ENCODE measurements around the gene USP37. TPM values are rescaled to one million over a fixed set of nuclear protein-coding genes. Genes with fewer than 3 reads are reported as not detected.

USP37 gene
- total and polyA plus RNA-seq, 11 donors: 1.8 to 10.3 (median 5.8) TPM

DNA sequence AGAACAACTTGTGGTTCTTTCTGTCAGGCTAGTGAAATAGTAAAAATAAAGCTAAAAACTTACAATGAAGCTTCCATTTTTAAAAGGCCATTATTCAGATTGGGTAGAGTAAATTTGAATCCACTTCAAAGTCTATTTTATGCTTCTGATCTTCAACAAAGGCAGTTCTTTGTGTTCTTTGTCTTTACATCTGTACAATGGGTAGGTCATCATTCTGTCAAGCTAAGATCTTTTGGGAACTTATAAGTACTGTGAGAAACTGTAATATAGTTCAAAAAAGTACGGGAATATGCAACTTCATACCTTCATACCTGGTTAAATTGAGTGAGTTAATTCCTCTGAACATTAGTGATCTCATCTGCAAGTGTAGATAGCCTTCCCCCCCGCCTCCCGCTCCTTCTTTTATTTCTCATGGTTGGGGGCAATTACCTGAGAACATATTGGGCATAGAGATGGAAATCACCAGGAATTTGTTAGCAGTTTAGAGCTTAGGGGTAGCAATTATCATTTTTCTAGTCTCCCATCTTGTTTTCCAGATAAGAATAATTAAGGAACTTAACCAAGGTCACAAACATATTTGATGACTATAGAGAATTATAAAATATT is 10.2 kb upstream of the USP37 start:
- intact Hi-C loops (cut with DNase I): loop anchor here in 2 of 10 donors (10.0 kb wide), 2 partner anchors 76 to 294 kb away; partner anchors contain the start of genes BCS1L (in 1 of the 2) and ZNF142 (in 1 of the 2)
- H3K4me3 ChIP-seq: no peak overlapping the region

GRCh38 chr2:218577482-218578220 is 9.5 kb upstream of the USP37 start:
- peaks cover 0 to 34% (median 18%) of the 10 kb centered on the region in 12 donors for H3K4me1 ChIP-seq
- intact Hi-C loops (cut with DNase I): loop anchor here in 2 of 10 donors (10.0 kb wide), 2 partner anchors 77 to 293 kb away; partner anchors contain the start of genes BCS1L (in 1 of the 2) and ZNF142 (in 1 of the 2)
- DNase-seq: peak in 2 of 5 donors; percentile 13 to 34
- no peaks in the 10 kb centered on the region for H3K27me3 ChIP-seq
- peak overlapping the region; percentile 22 to 90 (median 72) for H3K27ac ChIP-seq
- WGBS, 4 donors: 50 to 76% (median 67%) methylated on average over 3 of the region's 3 CpGs
- TF ChIP-seq POLR2A (IDR thresholded peaks at IDR 0.05): no peak
- TF ChIP-seq, protein P1, sequence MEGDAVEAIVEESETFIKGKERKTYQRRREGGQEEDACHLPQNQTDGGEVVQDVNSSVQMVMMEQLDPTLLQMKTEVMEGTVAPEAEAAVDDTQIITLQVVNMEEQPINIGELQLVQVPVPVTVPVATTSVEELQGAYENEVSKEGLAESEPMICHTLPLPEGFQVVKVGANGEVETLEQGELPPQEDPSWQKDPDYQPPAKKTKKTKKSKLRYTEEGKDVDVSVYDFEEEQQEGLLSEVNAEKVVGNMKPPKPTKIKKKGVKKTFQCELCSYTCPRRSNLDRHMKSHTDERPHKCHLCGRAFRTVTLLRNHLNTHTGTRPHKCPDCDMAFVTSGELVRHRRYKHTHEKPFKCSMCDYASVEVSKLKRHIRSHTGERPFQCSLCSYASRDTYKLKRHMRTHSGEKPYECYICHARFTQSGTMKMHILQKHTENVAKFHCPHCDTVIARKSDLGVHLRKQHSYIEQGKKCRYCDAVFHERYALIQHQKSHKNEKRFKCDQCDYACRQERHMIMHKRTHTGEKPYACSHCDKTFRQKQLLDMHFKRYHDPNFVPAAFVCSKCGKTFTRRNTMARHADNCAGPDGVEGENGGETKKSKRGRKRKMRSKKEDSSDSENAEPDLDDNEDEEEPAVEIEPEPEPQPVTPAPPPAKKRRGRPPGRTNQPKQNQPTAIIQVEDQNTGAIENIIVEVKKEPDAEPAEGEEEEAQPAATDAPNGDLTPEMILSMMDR (IDR thresholded peaks at IDR 0.05): no peak
- ATAC-seq: peak; percentile 70 to 88 (median 80)
- no peak overlapping the region for H3K4me3 ChIP-seq
- no peaks in the 10 kb centered on the region for H3K9me3 ChIP-seq
- H3K36me3 ChIP-seq: peaks cover 0 to 67% (median 51%) of the 10 kb centered on the region in 9 donors

More for the DNA sequence above, 10.2 kb upstream of the USP37 start:
- ATAC-seq (no peak), DNase-seq (no peak)
- H3K36me3 ChIP-seq: peaks cover 0 to 67% (median 52%) of the 10 kb centered on the region in 9 donors
- 94 to 99% (median 96%) methylated on average over 3 of the region's 3 CpGs for WGBS, 4 donors
- peak overlapping the region in 10 of 12 donors; percentile 49 to 90 (median 77) for H3K27ac ChIP-seq
- peaks cover 0 to 33% (median 15%) of the 10 kb centered on the region in 12 donors for H3K4me1 ChIP-seq
- H3K27me3 ChIP-seq: no peaks in the 10 kb centered on the region
- H3K9me3 ChIP-seq: no peaks in the 10 kb centered on the region
- no peak for TF ChIP-seq POLR2A (IDR thresholded peaks at IDR 0.05)
- TF ChIP-seq, protein P1 (IDR thresholded peaks at IDR 0.05): no peak

GRCh38 chr2:218576854-218577253 is 8.7 kb upstream of the USP37 start:
- ATAC-seq (no peak), DNase-seq (no peak)
- peaks cover 0 to 67% (median 49%) of the 10 kb centered on the region in 9 donors for H3K36me3 ChIP-seq
- H3K9me3 ChIP-seq: no peaks in the 10 kb centered on the region
- intact Hi-C loops (cut with DNase I): loop anchor here in 2 of 10 donors (10.0 kb wide), 2 partner anchors 78 to 292 kb away; partner anchors contain the start of genes BCS1L (in 1 of the 2) and ZNF142 (in 1 of the 2)
- WGBS, 4 donors: 84 to 97% (median 91%) methylated on average over 4 of the region's 4 CpGs
- no peak for TF ChIP-seq POLR2A (IDR thresholded peaks at IDR 0.05)
- TF ChIP-seq, protein P1 (IDR thresholded peaks at IDR 0.05): no peak
- H3K4me3 ChIP-seq: no peak overlapping the region
- no peaks in the 10 kb centered on the region for H3K27me3 ChIP-seq
- peaks cover 0 to 35% (median 21%) of the 10 kb centered on the region in 12 donors for H3K4me1 ChIP-seq
- H3K27ac ChIP-seq: peak overlapping the region in 9 of 12 donors; percentile 22 to 90 (median 80)

Measured in heart left ventricle (tissue), 16 donors.